HG03565 (cell line): ENCODE data around the gene UFC1.
"Not testable (repeated sequence)": the region's sequence is repeated elsewhere in the genome, so short reads cannot be mapped to it uniquely, and the experiment has no call there.

Source experiments
- ATAC-seq: cut with Tn5 transposase; IDR thresholded peaks from one replicate; pipeline ENCODE4 v1.9.1; 2021; ENCODE audit warnings: mild to moderate bottlenecking, moderate library complexity; ENCODE audit not compliant: unreplicated experiment

UFC1 gene

DNA sequence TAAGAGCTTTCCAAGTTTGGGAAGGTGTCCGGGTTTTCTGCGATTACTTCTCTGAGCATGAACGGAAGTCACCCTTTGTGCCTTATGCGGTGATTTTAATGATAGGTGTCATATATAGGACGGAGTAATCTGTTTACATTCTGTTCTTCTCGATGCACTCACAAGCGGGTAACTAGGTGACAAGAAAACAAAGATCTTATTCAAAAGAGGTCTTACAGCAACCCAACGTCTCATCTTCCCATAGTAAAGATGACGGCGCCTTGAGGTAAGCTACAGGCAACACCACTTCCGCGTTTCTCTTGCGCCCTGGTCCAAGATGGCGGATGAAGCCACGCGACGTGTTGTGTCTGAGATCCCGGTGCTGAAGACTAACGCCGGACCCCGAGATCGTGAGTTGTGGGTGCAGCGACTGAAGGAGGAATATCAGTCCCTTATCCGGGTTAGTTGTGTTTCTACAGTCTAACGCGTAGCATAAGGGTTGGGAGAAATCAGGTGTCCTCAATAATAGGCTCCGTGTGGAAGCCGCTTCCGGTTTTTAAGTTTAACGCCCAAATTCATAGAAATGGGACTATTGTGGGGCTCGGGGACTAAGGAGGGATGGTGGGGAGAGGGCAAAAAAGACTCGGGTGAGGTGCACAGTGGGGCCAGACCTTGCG is at the start of gene UFC1:
TSS of gene UFC1 (plus strand) at position 297 of the 656 bp plus-strand sequence. CDS start at position 317, 20 bp downstream.
- no peak for ATAC-seq

DNA sequence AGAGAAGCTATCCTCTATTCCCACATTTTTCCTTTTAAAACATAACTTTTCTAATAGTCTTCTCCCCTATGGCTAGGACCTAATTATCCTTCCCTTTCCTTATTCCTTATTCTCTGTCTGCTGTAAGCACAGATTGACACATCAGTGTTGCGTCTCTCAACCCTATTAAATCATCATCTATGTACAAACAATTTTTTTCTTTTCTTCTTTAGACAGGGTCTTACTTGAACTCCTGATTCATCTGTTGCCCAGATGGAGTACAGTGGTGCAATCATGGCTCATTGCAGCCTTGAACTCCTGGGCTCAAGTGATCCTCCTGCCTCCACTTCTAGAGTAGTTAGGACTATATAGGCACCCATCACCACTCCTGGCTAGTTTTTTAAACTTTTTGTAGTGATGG is 47.3 kb upstream of the UFC1 start:
- no peak for ATAC-seq

DNA sequence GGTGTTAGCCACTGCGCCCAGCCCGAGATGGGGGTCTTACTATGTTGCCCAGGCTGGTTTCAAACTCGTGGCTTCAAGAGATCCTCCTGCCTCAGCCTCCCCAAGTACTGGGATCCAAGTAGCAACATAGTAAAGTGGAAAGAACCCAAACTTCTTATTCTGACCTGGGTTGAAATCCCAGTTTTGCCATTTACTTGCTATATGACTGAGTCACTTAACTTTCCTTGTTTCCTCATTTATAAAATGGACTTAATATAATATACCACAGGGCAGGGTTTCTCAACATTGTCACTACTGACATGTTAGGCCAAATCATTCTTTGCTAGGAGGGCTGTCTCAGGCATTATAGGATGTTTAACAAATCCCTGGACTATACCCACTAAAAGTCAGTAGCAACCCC is 42.7 kb upstream of the UFC1 start:
- no peak for ATAC-seq

DNA sequence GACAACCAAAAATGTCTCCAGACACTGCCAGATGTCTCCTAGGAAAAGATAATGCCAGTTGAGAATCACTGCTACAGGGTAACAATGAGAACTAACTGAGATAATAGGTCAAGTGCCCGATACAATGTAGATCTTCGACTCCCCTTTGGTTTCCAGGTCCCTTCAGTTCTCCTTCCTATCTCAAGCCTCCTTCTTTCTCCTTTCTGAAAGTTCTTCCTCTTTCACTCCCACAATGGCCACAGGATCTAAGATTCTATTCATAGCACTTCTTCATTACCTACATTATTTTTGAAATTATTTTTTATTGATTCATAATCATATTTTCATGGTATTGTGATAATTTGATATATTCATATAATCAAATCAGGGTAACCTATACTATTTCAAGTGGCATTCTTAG is 42.3 kb upstream of the UFC1 start:
- no peak for ATAC-seq

DNA sequence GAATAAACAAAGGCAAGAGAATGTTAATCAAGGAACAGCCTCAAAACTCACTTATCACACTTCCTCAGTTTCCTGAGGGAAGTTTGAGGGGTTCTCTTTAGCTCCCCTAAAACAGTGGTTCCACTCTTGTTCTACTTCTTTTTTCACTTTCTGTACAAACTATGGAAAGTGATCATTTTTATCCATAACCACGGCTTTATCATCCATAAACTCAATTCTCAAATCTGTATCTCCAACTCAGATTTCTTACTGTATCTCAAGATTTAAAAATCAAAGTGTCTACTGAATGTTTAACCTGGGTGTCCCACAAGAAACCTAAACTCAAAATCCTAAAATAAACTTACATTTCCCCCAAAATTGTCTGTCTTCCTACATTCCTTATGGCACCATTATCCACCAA is 39.9 kb upstream of the UFC1 start:
- no peak for ATAC-seq

DNA sequence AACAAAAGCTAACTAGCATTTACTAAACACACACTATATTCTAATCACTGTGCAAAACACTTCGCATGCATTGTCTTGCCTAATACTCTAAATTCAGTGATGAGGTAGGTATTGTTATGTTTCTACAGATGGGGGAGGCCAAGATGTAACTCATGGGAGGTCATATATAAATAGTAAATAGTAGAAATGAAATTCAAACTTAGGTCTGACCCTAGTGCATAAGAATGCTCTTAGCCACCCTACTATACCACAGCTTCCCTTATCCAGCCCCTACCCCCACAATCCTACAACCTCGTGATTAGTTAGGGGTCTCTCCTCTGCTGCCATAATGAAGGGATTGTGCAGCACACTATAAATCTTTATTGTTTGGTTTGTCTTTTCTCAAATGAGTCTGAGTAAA is 39.2 kb upstream of the UFC1 start:
- ATAC-seq = no peak

DNA sequence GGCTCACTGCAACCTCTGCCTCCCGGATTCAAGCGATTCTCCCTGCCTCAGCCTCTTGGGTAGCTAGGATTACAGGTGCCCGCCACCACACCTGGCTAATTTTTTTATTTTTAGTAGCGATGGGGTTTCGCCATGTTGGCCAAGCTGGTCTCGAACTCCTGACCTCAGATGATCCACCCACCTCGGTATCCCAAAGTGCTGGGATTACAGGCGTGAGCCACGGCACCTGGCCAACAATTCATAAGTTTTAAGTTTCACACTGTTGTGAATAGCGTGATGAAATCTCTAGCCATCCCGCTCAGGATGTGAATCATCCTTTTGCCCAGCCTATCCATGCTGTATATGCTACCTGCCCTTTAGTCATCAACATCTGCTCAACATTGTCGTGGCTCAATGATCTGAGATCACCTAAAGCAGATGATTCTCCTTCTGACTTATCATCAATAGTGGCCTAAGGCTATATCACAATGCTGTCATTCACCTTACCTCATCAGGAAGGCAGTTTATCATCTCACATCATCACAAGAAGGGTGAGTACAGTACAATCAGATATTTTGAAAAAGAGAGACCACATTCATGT is 38.6 kb upstream of the UFC1 start:
- no peak for ATAC-seq

DNA sequence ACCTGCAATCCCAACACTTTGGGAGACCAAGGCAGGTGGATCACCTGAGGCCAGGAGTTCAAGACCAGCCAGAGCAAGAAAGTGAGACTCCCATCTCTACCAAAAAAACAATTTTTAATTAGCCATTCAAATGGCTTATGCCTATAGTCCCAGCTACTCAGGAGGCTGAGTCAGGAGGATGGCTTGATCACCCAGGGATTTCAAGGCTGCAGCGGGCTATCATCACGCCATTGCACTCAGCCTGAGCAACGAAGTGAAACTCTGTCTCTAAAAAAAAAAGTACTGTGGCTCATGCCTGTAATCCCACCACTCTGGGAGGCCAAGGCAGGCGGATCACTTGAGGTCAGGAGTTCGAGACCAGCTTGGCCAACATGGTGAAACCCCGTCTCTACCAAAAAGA is 37.8 kb upstream of the UFC1 start:
- ATAC-seq = not testable (repeated sequence)

DNA sequence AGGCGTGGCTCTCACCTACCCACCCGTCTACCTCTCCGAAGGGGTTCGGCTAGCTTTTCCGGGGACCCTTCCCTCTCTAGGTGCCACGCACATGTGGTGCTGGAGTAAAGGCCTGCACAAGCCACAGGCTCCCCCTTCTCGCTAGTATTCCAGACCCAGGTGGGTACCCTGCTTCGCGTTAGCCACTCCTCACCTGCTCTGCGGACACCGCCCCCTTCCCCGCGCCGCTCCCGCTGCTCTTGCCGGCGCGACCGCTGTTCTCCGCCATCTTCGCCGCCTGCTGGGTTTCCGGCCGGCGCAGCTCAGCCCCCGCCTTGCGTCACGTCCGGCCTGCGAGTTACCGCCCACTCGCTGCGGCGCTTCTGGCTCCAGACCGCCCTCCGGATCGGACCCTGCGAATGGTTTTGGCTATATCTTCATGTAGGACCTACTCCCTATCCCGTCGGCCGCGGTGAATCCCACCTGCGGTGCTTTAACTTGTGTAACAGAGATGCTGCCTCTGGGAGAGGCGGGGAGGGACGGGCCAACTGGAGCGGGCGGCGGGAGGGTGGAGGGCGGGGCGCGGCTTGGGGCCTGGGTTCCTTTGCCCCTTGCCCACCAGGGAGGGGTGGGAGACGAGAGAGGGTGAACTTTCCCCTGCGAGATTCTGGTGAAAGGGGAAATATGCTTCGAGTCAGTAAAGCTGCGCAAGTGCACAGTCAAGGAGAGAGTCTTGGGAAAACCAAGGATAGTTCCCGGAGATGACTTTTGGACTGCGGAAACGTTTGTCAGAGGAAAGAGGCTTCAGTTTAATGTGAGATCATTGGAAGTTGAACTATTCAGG is 35.8 kb upstream of the UFC1 start, which contains the start of the genes NIT1 and PFDN2:
TSS of gene NIT1 (plus strand) at position 347 of the 823 bp plus-strand sequence. CDS start at position 419, 72 bp downstream.
TSS of gene PFDN2 (minus strand) at position 279 of the 823 bp plus-strand sequence. CDS start at position 268, 11 bp downstream.
- ATAC-seq = peak; percentile 68

DNA sequence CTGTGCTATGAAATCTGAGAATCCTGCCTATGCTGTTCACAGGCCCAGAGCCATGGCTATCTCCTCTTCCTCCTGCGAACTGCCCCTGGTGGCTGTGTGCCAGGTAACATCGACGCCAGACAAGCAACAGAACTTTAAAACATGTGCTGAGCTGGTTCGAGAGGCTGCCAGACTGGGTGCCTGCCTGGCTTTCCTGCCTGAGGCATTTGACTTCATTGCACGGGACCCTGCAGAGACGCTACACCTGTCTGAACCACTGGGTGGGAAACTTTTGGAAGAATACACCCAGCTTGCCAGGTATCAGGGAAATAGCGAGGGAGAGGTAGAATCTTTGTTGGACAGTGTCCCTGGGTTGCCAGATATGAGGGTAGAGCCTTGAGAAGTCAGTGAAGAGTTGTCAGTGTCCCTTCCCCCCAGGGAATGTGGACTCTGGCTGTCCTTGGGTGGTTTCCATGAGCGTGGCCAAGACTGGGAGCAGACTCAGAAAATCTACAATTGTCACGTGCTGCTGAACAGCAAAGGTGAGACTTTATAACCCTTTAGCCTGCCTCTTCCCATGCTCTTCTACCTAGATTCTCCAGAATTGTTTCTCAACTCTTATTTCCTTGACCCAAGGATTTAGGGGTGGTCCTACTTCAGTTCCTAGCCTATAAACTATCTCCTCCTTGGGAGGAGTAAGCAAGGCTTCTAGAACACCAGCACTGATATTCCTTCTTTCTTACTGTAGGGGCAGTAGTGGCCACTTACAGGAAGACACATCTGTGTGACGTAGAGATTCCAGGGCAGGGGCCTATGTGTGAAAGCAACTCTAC is 34.5 kb upstream of the UFC1 start:
- no peak for ATAC-seq

DNA sequence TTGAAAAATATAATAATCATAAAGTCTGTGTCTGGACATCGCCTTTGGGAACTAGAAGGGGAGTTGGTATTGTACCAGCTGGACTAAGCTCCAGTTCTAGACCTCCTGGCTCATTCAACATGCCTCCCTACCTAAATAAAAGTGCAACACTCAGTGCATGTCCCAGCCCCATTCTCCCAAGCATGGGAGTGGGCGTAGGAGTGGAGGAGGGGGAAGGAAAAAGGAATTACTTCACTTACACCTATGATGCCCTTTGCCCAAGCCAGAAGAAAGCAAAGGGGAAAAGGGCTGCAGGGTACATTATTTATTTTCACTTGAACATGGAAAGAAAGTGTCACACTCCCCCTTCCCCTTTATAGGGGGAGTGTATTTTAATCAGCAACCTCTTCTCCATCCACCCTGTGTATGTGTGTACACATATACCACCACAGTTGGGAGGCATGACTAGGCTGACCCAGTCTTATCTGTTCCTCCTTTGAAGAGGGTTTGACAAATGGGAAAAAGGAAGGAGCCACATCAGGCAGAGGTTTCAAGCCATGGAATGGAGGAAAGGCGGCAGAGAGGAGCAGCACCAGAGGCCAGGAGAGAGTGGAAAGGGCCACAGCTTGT is 32.6 kb upstream of the UFC1 start:
- ATAC-seq = no peak

DNA sequence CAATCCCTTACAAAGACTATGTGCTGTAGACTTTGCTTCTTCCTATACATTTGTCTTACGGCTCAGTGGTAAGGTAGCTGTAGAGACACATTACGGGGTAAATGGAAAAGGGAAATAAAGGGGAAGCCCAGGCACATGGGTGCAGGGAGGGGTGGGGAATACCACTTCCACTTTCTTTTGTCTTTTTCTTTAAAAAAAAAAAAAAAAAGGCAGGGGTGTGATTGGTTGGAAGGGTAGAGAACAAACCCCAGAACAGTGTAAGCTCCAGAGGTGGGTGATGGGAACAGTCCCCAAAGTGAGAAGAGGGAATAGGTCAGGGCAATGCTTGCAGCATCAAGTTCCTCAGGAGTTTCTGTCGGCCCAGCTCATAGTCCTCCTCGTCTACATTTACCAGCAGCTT is 31.9 kb upstream of the UFC1 start:
- no peak for ATAC-seq

DNA sequence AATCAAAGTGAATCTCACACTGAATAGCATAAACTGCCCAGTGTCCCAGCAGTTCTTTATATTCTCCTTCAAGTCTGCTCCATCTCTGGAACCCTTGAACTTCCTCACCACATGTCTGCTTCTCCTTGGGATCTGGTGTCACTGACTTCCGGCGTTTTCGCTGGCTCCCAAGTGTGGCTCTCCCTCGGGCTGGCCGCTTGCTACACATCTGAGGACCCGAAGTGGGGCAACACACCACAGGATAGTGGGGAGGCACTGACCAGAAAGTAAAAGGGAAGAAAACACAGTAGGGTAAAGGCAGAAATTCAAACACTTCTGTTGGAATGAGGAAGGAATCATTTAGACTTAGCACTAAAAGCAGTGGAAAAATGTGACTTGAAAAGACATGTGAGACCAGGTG is 30.8 kb upstream of the UFC1 start:
- ATAC-seq = no peak

DNA sequence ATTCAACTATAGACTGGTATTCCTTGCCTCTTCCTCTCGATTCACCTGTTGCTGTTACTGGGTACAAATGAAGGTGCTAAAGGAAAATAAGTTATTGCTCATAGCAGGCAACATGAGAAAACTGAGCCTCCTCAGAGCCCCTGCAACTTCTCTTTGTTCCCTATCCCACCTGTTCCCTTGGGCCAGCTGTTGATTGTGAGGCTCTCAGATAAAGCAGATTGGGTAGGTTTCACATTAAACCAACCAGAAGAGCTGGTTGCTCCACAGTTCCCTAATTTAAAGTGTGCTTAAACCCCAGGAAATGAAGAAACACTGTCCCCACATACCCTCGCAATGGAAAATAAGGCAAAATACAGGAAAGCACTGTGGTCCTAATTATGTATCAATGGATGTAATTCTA is 26.1 kb upstream of the UFC1 start:
- no peak for ATAC-seq

DNA sequence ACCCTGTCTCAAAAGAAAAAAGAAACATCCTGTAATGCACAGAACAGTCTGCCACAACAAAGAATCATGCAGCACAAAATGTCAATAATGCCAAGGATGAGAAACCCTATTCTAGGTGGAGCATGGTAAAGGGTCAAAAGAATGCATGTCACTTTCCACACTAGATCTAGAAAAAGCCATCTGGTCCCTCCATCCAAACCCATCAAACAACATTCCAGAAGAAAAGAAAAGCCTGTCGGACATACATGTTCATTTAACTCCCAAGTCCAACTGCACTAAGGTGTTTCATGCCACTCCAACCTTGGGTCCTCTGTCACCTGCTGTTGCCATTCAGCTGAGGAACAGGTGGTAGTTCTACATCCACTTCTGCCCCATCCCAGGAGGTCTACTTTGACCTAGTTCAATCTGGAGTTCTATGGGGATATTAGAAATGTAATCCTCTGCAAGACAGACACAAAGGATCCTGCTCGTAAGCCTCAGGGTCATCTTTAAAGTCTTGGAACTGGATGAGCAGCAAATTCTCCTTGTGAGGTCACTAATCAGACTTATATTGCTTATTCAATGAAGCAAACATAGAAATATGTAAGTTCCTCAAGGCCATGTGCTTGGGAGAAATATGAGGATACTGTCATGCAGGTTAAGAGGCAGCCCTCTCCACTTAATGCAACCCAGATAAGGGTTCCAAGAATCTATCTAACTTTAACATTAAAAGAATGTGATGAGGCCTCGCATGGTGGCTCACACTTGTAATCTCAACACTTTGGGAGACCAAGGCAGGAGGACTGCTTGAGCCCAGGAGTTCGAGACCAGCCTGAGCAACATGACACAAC is 25.0 kb upstream of the UFC1 start:
- no peak for ATAC-seq

DNA sequence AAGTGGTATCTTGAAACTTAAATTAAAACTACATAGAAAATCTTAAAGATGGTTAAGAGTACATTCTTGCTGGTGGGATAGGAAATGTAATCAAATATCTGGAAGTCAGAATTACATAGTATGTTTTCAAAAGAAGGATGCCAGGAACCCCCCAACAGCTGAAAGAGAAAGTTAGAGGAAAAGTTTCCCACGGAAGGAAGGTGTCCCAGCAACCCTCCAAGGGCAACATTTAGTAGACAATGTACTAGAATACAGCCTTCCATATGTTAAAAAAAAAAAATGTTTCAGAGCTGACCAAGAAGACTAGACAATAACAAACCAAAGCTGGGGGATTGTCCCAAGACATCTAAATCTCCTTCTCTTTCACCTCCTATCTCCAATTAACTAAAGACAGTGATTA is 23.5 kb upstream of the UFC1 start:
- ATAC-seq = no peak

DNA sequence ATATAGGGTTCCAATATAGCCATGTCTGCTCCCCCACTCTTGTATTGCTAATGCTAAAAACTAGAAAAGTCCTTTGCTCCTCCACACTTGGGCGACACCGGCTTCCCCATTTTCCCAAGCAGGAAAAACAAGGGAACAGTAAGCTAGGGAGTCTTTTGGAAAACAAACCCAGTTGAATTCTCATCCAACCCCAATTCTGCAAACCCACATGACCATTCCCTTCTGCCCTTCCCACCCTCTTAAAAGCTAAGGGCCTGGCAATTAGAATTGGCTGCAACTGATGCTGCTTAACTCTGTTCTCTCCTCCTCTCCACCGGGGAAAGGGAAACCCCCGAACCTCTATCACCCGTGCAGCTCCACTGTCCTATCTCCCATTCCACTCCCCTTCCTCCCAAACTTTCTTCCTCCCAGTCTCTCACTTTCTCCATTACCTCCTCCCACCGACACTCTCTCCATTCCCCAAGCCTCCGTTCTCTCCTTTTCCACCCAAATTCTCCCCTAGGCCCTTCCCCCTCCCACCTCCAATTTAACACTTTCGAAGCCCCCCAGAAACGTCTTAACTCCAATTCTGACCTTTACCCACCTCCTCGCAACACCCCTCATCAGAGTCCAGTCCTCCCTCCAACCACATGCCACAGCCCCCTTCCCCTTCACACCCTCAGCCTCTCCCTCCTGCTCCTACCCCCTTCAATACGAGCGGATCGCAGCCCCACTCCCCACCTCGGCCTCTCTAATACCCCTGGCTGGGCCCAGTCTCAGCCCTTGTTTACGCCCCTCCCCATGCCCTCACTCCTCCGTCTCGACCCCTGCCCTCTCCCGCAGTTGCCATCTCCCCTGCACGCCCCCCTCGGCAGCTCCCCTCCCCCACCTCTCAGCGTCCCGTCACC is 22.0 kb upstream of the UFC1 start:
- ATAC-seq = no peak

DNA sequence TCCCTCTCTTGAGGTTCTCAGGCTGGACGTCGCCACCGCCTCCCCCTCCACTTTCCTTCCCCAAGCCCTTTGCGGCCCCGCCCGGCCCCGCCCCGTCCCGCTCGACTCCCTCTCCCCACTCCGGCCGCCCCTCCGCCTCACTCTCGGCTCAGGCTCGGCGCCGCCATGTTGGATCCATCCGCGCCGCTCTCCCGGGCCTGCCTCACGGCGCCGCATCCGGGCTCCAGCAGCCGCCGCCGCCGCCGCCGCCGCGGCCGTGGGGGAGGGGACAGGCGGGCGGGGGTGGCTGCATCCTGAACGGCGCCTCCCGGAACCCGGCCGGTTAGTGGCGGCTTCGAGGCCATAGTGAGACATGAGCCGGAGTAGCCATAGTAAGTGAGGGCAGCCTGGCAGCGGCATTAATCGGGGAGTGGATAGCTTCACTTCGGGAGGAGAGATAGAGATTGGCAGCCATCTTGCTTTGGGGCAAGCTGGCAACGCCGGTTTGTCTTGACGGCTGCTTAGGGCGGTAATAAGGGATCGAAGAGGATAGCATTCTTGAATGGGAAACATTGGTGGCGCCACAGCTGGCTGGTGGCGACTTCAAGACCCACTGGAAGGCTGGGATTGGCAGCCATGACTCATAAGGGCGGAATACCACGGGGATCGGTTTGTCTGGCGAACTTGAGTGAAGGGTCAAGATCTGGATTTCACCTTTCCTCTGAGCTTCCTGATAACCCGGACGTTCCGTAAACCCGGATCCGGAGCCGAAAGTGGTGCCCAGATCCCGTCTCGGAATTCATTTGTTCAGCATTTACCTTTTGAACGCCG is 21.2 kb upstream of the UFC1 start, which contains the start of gene DEDD:
TSS of gene DEDD (minus strand) at position 258 of the 810 bp plus-strand sequence. CDS start 8,205 bp downstream, outside the sequence.
- peak; percentile 92 for ATAC-seq
